Measurements from ENCODE around the gene RTL1. TPM values are rescaled to one million over a fixed set of nuclear protein-coding genes. Genes with fewer than 3 reads are reported as not detected.

Gene RTL1
- total and polyA plus RNA-seq, 2 of the 8 experiments (the other 6 are each of a cell fraction or from before 2014, with no cell fraction given), result not detected

- no peak overlapping the region for H2AK5ac ChIP-seq (ENCODE audit: low read depth, low read length)
- no peak overlapping the region for H3K14ac ChIP-seq (ENCODE audit: insufficient read length)
- no peak overlapping the region for H2BK12ac ChIP-seq (ENCODE audit: low read depth, low read length)
- H3K36me3 ChIP-seq (ENCODE audit: control insufficient read depth in 2 of 4, insufficient read depth in 4 of 4, low read length in 3 of 4), result no peaks in the 10 kb centered on the region; a peak in 1 of 8 replicates
- H3K4me3 ChIP-seq (ENCODE audit: extremely low read depth in 1 of 4, insufficient read depth in 2 of 4, low read depth in 3 of 4, low read length in 4 of 4), result no peak overlapping the region
- no peak for FAIRE-seq
- H3K79me2 ChIP-seq (ENCODE audit: control insufficient read depth in 1 of 2, insufficient read depth in 2 of 2, low read length in 2 of 2), result no peaks in the 10 kb centered on the region
- H3K23ac ChIP-seq (ENCODE audit: insufficient read length), result no peak overlapping the region
- H4K5ac ChIP-seq (ENCODE audit: insufficient read length, low read depth, low read length), result no peak overlapping the region
- H3K4me2 ChIP-seq (ENCODE audit: insufficient read depth in 1 of 2, low read depth in 2 of 2, low read length in 2 of 2), result no peak overlapping the region
- H3K9me3 ChIP-seq (ENCODE audit: insufficient read depth in 2 of 2, low read depth in 1 of 2, low read length in 1 of 2), result peaks cover 0 to 15% of the 10 kb centered on the region in 2 experiments; a peak in 1 of 4 replicates
- H4K91ac ChIP-seq (replicated peaks; ENCODE audit: insufficient read length, low read length), result no peak overlapping the region
- H4K20me1 ChIP-seq (replicated peaks in 1 of 2; ENCODE audit: control insufficient read depth in 1 of 2, insufficient read depth in 2 of 2, low read length in 2 of 2), result no peaks in the 10 kb centered on the region
- no peak overlapping the region for H2AFZ ChIP-seq (ENCODE audit: low read length)
- ChIA-PET CTCF (ENCODE audit: partially characterized antibody) (no interaction called here), POLR2A (ENCODE audit: partially characterized antibody) (no interaction called here)
- no peak overlapping the region for H2BK15ac ChIP-seq (ENCODE audit: low read length)
- no peak overlapping the region for H3K18ac ChIP-seq (ENCODE audit: extremely low read depth, low read length)
- H3K4me1 ChIP-seq (replicated peaks in 1 of 4; ENCODE audit: control insufficient read depth in 3 of 4, insufficient read depth in 4 of 4, low read length in 3 of 4), result peaks cover 0 to 5% (median 0%) of the 10 kb centered on the region in 4 experiments; a peak in 1 of 7 replicates
- no peaks in the 10 kb centered on the region; a peak in 2 of 7 replicates for H3K27me3 ChIP-seq (replicated peaks in 1 of 4; ENCODE audit: control insufficient read depth in 3 of 4, extremely low read depth in 1 of 4, insufficient read depth in 3 of 4, low read length in 3 of 4)
- no peak overlapping the region for H2BK20ac ChIP-seq (ENCODE audit: low read length)
- no peak overlapping the region for H3K56ac ChIP-seq (replicated peaks; ENCODE audit: insufficient read length, low read depth, low read length)
- H3K79me1 ChIP-seq (ENCODE audit: low read depth, low read length), result no peaks in the 10 kb centered on the region
- no peak overlapping the region for H3K27ac ChIP-seq (ENCODE audit: low read depth, low read length)
- no peaks in the 10 kb centered on the region for H3K23me2 ChIP-seq (ENCODE audit: low read depth, low read length)
- no peak overlapping the region; the same call in 1 of the 2 replicates for H4K8ac ChIP-seq (ENCODE audit: extremely low read depth, insufficient read depth, low read length)
- WGBS, 2 experiments (ENCODE audit: extremely low coverage in 1 of 2, insufficient coverage in 1 of 2, insufficient read length in 1 of 2, insufficient replicate concordance in 2 of 2, low coverage in 1 of 2, low lambda C conversion rate in 2 of 2, missing lambda C conversion rate in 1 of 2), result 92% methylated on average over 18 of the region's 34 CpGs; no CpG with 5 or more reads in 1 of the 2 experiments
- no peak overlapping the region for H3K4ac ChIP-seq (replicated peaks; ENCODE audit: insufficient read length, low read depth, low read length)
- H2BK5ac ChIP-seq (ENCODE audit: low read depth, low read length), result no peak overlapping the region
- no peak overlapping the region for H3K9ac ChIP-seq (replicated peaks in 1 of 4; ENCODE audit: extremely low read depth in 1 of 4, low read depth in 3 of 4, low read length in 3 of 4)
- no peak overlapping the region for H2BK120ac ChIP-seq (replicated peaks; ENCODE audit: low read depth, low read length)
- no peak for DNase-seq (ENCODE audit: low read depth in 1 of 2, low spot score in 2 of 2)
- TF ChIP-seq KDM1A (IDR thresholded peaks at IDR 0.05; ENCODE audit: borderline replicate concordance, low read length) (no peak), SRF (IDR thresholded peaks at IDR 0.05; ENCODE audit: low read depth, low read length) (no peak), POU5F1 (IDR thresholded peaks at IDR 0.05; ENCODE audit: low read depth, low read length) (no peak), PHF8 (conservative IDR thresholded peaks at IDR 0.05; ENCODE audit: low read depth, low read length) (no peak), EP300 (IDR thresholded peaks at IDR 0.05; ENCODE audit: borderline replicate concordance in 1 of 2, low read depth in 2 of 2, low read length in 2 of 2) (no peak), KDM5A (IDR thresholded peaks at IDR 0.05; ENCODE audit: low read length) (no peak), CHD2 (IDR thresholded peaks at IDR 0.05; ENCODE audit: low read length) (no peak), SP2 (IDR thresholded peaks at IDR 0.05; ENCODE audit: low read length) (no peak), CBX8 (IDR thresholded peaks at IDR 0.05; ENCODE audit: borderline replicate concordance, low read depth, low read length) (no peak), CHD1 (IDR thresholded peaks at IDR 0.05; ENCODE audit: low read depth, low read length) (no peak), ATF2 (IDR thresholded peaks at IDR 0.05; ENCODE audit: low read length) (no peak)
Observed at GRCh38 chr14:100880271-100881101, 23.0 kb downstream of the RTL1 start.

Data from H1 (cell line).